Measurements from ENCODE around the gene SPSB4. TPM values are rescaled to one million over a fixed set of nuclear protein-coding genes. Genes with fewer than 3 reads are reported as not detected.

SPSB4 gene
- total RNA-seq, 4 donors from 2014 or later = 3.5 TPM; not detected in 3

Other genes with a start within 250 kb of the SPSB4 start
- 100 to 1,000 TPM in 1 of 4 donors, 10 to 100 TPM in 3; 73.2 to 273 (median 83.7) TPM for gene SLC25A36, start 109.5 kb upstream of the SPSB4 start, total RNA-seq
- gene PXYLP1, start 180.5 kb downstream of the SPSB4 start, total RNA-seq = 10 to 100 TPM; 18.5 to 29.7 (median 26.4) TPM

All from uterus (tissue), 4 donors.